Measurements from ENCODE around the gene MROH2A.

The MROH2A gene

DNA sequence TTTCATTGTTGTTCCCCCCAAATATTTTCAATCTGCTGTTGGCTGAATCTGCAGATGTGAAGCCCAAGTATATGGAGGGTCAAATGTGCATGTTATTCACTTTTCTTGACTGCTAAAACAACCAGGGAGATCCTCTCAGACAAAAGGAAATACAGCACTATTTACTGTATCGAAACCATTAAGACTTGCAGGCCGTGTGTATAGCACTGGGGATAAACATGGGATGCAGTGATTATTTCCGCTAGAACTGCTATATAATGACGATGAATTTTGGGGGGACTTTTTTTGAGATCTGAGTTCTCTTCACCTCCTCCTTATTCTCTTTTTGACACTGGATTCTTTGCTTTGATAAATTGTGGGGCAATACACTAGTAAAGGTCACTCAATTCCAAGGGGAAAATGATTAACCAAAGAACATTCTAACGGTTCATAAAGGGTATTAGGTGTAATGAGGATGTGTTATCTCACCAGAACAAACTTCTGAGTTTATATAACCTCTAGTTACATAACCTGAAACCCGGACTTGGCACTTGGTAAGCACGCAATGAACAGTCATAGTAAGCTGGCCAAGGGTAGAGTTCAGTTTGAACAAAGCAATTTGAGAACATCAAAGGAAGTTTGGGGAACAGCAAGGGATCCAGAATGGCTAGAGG lies 21.6 kb upstream of the MROH2A start:
- no peak overlapping the region for H3K4me3 ChIP-seq (ENCODE audit: low read depth, low read length)
- DNase-seq (ENCODE audit: low read depth) = no peak
- no peak for TF ChIP-seq CTCF (IDR thresholded peaks at IDR 0.05; ENCODE audit: insufficient read depth, low read depth, low read length, missing control alignments)

DNA sequence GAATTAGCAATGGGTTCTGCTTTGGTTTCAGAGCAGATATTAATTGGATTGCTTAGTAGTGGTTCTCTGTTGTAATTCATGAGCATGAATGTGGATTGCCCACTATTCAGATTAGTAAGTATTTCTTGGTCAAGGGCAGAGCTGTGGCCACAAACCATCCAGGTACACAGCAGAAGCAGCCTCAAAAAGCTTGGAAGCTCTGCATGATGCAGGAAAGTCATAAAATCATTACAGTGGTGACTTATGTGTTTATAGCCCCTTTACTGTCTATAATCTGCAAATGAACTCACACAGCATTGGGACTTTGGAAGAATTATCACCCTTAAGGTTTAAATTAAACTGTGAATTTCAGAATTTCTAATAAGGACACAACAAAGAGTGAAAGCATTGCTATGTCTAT lies 20.0 kb upstream of the MROH2A start:
- no peak for TF ChIP-seq CTCF (IDR thresholded peaks at IDR 0.05; ENCODE audit: insufficient read depth, low read depth, low read length, missing control alignments)
- H3K4me3 ChIP-seq (ENCODE audit: low read depth, low read length) = no peak overlapping the region
- no peak for DNase-seq (ENCODE audit: low read depth)

DNA sequence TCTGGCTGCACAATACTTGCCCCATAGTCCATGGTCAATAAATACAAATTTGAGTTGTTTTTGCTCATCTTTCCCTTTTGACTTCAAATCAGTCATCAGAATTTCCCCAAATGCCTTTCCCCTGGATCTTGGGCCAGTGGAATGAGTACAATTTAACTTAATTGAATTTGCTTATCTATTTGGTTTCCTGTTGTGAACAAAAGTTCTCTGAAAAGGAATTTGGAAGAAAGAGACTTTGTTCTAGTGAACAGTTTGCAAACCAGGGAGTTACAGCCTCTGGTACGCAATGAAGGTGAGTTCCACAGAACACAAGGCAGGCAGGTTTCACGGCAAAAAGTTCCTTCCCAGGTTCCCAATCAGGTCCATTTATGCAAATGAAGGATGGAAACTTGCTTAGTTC lies 19.3 kb upstream of the MROH2A start:
- H3K4me3 ChIP-seq (ENCODE audit: low read depth, low read length) = no peak overlapping the region
- TF ChIP-seq CTCF (IDR thresholded peaks at IDR 0.05; ENCODE audit: insufficient read depth, low read depth, low read length, missing control alignments) = no peak
- no peak for DNase-seq (ENCODE audit: low read depth)

DNA sequence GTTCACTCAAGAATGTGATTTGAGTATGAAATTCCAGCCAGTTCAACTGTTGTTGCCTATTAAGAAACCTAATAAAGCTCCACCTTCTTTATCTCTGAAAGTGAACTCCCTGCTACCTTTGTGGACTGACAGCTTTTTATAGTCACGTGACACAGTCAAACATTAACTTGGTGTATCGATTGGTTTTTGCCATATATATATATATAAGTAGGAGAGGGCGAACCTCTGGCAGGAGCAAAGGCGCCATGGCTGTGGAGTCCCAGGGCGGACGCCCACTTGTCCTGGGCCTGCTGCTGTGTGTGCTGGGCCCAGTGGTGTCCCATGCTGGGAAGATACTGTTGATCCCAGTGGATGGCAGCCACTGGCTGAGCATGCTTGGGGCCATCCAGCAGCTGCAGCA lies 18.1 kb upstream of the MROH2A start, which contains the start of gene UGT1A1:
Gene UGT1A1, plus strand, starts transcription at position 228 of the 400 bp plus-strand sequence. Its CDS starts 18 bp downstream, at position 246.
- no peak for TF ChIP-seq CTCF (IDR thresholded peaks at IDR 0.05; ENCODE audit: insufficient read depth, low read depth, low read length, missing control alignments)
- no peak within 1 kb of the TSS for H3K4me3 ChIP-seq (ENCODE audit: low read depth, low read length)
- no peak for DNase-seq (ENCODE audit: low read depth)

GRCh38 chr2:233761040-233761769 lies 16.9 kb upstream of the MROH2A start:
- TF ChIP-seq CTCF (IDR thresholded peaks at IDR 0.05; ENCODE audit: insufficient read depth, low read depth, low read length, missing control alignments) = no peak
- no peak for DNase-seq (ENCODE audit: low read depth)
- no peak overlapping the region for H3K4me3 ChIP-seq (ENCODE audit: low read depth, low read length)

- no peak for TF ChIP-seq CTCF (IDR thresholded peaks at IDR 0.05; ENCODE audit: insufficient read depth, low read depth, low read length, missing control alignments)
- no peak for DNase-seq (ENCODE audit: low read depth)
- no peak overlapping the region for H3K4me3 ChIP-seq (ENCODE audit: low read depth, low read length)
These were observed 13.9 kb upstream of the MROH2A start for GRCh38 chr2:233764264-233764663.
